Measurements from ENCODE around the gene SNPH. TPM values are rescaled to one million over a fixed set of nuclear protein-coding genes. Genes with fewer than 3 reads are reported as not detected.
"Not testable (repeated sequence)": the region's sequence is repeated elsewhere in the genome, so short reads cannot be mapped to it uniquely, and the experiment has no call there.

Gene SNPH
- total RNA-seq, 1 donor from 2014 or later: 6.4 TPM

DNA sequence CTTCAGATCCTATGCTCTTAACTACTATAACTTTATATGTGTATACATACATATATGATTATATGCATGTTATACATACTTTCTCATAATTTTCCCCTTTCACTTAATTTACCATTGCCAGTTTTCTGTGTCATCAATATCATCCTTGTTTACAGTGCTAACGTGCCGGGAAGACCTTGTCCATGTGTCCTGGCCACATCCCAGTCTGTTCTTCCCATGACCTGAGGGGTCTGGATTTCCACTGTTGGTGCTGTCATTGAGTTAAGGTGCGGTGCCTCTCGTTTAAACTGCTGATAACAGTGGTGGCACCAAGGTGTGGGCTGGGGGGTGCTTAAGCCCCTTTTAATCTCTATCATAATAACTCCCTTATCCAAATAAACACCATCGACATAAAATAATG, 71.3 kb downstream of the SNPH start:
- DNase-seq (ENCODE audit: low read depth, low spot score): no peak

DNA sequence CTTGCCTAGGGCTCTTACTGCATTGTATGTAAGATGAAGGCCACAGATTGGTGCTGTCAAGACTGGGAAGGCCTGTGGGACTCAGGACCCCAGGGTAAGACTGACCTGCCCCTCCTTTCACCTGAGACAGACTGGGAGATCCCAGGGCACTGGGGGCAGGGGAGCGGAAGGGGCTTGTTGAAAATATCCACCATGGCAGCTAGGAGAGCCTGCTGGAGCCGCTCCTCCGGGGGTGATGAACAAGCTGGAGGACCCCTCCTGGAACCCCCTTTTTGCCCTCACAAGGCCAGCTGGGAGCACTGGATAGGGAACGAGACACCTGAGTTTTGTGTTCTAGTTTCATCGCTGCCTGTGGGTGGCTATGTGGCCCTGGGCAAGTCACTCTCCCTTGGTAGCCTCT, 72.0 kb downstream of the SNPH start:
- no peak for DNase-seq (ENCODE audit: low read depth, low spot score)

DNA sequence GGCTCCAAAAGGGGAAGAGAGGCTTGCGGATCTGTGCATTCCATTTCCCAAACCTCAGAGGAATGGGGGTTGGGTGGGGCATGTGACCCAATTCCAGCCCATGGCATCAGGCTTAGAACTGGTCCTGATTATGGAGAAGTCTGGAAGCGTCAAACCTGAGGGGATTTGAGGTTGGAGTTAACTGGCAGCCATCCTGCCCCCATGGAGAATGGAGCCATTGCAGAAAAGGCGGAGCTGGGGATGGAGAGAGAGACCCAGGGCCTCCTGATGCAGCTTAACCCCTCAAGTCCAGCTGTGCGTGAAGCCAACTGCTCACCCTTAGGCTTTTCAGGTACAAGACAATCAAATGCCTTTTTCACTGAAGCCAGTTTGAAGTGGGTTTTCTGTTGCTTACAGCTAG, 72.7 kb downstream of the SNPH start:
- DNase-seq (ENCODE audit: low read depth, low spot score): no peak

DNA sequence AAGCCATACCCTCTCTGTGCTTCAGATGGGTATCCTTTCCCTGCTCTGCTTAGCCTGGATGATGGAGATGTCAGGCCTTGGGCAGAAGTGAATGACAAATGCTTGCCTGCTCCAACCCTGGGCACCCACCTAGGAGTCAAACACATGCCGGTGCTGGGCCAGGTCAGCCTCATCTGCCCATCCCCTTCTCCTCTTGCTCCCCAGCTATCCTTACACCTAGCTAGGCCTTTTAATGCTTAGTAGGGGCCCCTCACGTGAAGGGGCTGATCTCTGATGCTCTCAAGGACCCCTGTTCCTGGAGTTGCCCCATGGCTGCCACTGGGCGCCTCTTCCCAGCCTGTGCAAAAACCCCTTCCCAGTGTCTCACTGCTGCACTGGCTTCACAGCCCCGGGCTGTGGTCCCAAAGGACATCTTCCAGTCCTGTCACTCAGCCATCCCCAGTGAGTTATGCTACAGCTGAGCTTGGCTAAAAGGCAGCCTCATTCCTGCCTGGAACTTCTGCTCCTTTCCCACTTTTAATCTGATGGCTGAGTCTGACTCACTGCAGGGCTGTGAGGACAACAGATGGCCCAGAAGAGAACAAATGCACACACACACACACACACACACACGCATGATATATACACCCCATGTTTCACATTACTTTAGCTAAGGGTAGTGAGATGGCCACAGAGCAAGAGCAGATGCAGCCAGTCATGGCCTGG, 75.6 kb downstream of the SNPH start:
- DNase-seq (ENCODE audit: low read depth, low spot score): no peak

DNA sequence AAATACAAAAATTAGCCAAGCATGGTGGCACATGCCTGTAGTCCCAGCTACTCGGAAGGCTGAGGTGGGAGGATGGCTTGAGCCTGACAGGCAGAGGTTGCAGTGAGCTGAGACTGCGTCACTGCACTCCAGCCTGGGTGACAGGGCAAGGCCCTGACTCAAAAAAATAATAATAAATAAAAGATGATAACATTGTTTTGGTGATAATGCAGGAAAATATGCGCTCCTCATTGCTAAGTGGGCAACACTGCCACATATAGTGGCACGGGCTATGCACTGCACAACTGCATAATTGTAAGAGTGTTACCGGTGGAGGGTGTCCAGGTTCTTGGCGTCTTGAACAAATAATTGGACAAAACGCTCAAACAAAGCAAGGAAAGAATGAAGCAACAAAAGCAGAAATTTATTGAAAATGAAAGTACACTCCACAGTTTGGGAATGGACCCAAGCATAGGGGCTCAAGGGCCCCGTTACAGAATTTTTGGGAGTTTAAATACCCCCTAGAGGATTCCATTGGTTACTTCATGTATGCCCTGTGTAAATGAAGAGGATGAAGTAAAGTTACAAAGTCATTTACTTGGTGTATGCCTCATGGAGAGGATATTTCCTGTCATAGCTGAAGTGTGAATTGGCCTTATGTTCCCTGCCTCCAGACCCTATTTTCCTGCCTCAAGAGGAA, 77.5 kb downstream of the SNPH start:
- not testable (repeated sequence) for DNase-seq (ENCODE audit: low read depth, low spot score)

DNA sequence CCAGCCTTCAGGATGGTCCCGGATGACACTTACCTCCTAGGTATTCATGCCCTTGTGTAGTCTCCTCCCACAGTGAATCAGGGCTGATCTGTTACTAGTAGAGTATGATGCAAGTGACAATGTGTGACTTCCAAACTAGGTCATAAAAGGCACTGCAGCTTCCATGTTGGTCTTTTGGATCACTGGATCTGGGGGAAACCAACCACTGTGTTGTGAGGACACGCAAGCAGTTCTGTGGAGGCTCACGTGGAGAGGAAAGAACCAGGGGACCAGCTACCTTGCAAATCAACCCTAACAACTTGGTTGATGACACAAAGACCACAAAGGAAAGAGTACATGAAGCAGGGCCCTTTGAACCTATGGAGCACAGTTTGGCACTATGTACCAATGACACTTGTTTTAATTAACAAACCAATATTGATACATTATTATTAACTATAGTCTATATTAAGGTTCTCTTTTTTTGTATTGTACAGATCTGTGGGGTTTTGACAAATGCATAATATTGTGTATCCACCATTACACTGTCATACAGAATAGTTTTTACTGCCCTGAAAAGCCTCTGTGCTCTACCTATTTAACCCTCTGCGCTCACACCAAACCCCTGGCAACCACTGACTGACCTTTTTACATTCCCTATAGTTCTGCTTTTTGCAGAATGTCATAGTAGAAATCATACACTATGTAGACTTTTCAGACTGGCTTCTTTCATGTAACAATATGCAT, 79.1 kb downstream of the SNPH start:
- DNase-seq (ENCODE audit: low read depth, low spot score): no peak

DNA sequence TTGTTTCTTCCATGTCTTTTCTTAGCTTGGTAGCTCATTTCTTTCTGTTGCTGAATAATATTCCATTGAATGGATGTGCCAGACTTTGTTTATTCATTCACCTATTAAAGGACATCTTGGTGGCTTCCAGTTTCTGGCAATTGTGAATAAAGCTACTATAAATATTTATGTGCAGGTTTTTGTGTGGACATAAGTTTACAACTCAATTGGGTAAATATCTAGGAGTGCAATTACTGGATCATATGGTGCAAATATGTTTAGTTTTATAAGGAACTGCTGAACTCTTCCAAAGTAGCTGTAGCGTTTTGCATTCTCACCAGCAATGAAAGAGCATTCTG, 79.6 kb downstream of the SNPH start:
- DNase-seq (ENCODE audit: low read depth, low spot score): no peak

DNA sequence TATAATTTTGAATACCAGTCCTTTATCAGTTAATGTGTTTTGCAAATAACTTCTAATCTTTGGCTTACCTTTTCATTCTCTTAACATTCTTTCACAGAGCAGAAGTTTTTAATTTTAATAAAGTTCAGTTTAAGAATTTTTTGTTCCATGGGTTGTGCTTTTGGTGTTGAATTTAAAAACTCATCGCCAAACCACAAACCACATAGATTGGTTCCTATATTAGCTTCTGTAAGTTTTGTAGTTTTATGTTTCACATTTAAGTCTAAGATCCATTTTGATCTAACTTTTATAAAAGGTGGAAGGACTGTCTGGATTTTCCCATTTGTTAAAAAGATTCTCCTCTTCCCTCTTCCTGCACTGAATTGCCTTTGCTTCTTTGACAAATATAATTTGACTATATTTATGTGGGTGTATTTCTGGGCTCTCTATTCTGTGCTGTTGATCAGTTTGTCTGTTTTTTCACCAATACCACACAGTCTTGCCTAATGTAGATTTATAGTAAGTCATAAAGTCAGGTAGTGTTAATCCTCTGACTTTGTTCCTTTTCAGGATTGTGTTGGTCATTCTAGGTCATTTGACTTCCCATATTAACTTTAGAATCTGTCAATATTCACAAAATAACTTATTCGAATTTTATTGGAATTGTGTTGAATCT, 80.3 kb downstream of the SNPH start:
- no peak for DNase-seq (ENCODE audit: low read depth, low spot score)

DNA sequence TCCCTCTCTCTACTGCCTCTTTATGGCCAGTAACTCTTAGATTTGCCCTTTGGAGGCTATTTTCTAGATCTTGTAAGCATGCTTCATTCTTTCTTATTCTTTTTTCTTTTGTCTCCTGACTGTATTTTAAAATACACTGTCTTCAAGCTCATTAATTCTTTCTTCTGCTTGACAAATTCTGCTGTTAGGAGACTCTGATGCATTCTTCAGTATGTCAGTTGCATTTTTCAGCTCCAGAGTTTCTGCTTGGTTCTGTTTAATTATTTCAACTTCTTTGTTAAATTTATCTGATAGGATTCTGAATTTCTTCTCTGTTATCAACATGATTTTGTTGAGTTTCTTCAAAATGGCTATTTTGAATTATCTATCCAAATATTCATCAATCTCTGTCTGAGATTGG, 87.9 kb downstream of the SNPH start:
- DNase-seq (ENCODE audit: low read depth, low spot score): no peak

DNA sequence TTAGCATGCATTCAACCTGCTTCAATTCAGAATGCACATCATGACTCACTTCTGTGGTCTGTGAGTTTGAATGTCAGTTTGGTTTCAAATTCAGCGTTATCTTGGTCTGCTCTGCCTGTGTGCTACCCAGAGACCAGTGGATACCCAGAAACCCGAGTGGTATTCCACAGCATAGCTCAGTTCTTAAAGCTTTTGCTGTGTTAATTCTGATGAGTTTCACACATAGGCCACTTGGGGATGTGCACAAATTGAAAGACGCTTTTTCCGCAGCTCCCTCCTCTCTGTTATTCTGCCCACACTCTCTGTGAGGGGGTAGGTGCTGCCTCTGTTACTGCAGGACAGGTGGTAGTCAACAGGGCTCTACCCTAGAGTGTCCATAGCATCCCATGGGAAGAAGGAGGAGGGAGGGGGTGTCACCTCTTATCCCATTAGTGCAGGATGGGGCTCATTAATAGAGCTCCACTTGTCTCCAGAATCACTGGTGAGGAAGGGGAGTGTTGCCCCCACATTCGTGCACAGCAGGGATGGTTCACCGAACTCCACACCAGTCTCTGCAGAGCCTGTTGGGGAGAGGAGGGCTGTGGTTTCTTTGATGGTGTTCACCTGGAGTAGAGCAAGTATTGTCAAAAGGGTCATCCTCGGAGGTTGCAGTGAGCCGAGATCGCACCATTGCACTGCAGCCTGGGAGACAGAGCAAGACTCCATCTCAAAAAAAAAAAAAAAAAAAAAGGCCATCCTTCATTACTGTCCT, 92.0 kb downstream of the SNPH start:
- no peak for DNase-seq (ENCODE audit: low read depth, low spot score)

Other genes with a start within 250 kb of the SNPH start
- gene PSMF1, start 147.7 kb upstream of the SNPH start, total RNA-seq: 32.4 and 39.9 TPM in 2 replicates
- gene TMEM74B, start 81.3 kb upstream of the SNPH start, total RNA-seq: 0.07 TPM in 1 of 2 replicates, not detected in the other
- gene C20orf202, start 62.8 kb upstream of the SNPH start, total RNA-seq: 0.07 TPM in 1 of 2 replicates, not detected in the other
- 0.14 and 0.26 TPM in 2 replicates for gene RAD21L1, start 40.2 kb upstream of the SNPH start, total RNA-seq
- gene SDCBP2, start 62.8 kb downstream of the SNPH start, total RNA-seq: 3.0 and 7.0 TPM in 2 replicates
- 293 and 297 TPM in 2 replicates for gene FKBP1A, start 126.8 kb downstream of the SNPH start, total RNA-seq
- gene NSFL1C, start 200.6 kb downstream of the SNPH start, total RNA-seq: 34.4 and 44.3 TPM in 2 replicates
- 1.2 and 1.6 TPM in 2 replicates for gene SIRPB2, start 225.1 kb downstream of the SNPH start, total RNA-seq